ENCODE data around the gene FRMD7.

FRMD7 gene

DNA sequence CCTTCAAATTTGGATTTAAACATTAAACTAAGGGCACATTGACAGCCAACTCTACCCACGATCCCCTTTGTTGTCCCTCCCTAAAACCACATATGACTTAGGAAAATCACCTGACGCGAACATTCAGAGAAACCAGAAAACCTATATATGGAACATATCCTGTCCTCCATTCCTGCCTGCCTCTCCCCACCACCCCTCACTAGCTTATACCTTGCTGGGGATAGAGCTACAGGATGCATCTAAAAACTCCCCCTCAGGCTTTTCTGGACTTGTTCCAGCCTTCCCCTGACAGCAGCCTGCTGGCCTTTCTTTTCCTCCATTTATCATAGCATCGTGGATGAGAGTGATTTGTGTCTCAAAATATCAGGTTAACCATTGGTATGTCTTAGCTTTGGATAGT lies 96.0 kb downstream of the FRMD7 start:
- DNase-seq: no peak

DNA sequence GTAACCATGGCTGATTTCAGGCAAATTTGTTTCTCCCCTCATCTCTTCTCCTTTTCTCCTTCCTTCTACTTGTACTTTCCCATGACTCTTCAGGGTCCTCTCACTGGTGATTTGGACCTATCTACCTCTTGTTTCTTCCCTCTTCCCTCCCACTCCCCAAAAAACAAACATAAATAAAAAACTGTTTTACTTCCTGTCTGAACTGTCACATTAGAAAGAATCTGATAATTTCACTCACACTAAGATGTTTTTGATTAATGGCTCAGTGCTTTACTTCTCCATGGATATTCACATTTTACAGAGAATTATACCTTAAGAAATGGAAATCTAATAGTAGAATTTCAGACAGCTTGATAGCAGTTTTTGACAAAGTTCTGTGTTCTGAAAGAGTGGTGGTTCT lies 97.6 kb downstream of the FRMD7 start:
- no peak for DNase-seq

Measured in COR-L47 (cell line).